ENCODE data around the gene AP3B1. TPM values are rescaled to one million over a fixed set of nuclear protein-coding genes. Genes with fewer than 3 reads are reported as not detected.

AP3B1 gene
- polyA plus RNA-seq, 4 donors: 62.3 to 79.2 (median 73.6) TPM

DNA sequence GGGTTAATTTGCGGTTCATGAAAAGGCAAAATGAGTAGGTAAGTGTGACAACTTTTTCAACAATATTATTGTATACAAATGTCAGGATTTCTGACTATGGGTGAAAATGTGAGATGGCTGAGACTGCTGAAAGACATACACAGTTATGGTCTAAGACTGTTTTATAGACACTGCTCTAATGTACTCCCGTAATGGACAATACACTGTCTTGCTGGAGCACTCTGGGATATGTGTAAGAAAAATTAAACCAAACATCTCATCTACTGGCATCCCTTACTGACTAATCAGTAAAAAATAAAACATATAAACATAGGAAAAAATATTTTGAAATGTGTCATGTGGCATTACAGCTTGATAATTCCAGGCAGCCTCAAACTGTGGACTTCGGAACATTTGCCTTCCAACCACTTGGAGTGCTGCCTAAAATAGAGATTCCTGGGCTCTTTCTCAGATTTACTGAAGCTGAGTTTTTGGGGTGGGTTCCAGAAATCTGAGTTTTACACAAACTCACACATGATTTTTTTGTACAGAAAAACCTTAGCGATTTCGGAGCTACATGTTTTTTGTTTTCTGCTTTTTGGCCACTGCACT is 284.5 kb downstream of the AP3B1 start:
- DNase-seq (ENCODE audit: low read depth in 4 of 4, low spot score in 2 of 4): no peak

DNA sequence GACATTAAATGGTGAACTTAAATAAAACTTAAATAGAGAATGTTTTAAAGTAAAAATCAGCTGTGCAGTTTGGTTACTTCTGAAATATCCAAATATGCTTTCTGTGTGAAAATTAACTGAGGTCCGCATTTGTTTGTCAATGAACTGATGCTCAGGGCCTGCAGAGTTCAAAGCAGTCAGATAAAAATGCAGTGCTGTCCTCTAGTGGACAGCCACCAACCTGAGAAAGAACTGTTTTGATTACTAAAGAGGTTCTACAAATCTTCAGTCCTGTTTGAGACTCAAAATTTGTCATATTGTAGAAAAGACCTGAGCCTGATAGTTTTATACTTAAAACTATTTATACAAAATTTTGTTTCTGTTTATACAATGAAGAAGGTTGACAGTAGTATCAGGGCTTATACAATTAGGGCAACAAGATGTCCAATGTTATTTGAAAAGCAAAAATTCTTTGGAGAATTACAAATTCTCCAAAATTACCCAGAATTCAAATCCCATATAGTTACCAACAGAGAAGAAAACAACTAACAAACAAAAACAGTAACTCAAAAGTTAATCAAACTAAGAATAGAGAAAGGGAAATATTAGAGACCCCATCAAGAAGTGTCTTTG is 286.0 kb downstream of the AP3B1 start:
- DNase-seq (ENCODE audit: low read depth in 4 of 4, low spot score in 2 of 4): peak in 1 of 4 donors; percentile 25

DNA sequence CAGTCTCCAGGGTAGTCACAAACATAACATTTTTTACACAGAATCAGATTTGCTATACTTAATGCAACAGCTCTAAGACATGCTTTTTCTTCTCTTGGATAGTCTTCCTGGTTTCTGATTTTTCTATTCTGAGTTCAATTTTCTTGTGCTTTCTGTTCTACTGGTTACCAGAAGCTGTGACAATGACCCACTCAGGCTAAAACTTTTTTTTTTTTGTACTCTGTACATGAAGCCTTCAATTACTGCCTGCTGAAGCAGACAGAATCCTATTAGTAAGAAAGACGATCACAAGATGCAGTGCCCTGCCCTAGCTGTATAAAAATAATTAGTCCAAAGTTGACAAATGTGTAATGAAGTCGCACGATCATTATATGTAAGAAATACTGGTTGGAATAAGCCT is 287.3 kb downstream of the AP3B1 start:
- no peak for DNase-seq (ENCODE audit: low read depth in 4 of 4, low spot score in 2 of 4)

DNA sequence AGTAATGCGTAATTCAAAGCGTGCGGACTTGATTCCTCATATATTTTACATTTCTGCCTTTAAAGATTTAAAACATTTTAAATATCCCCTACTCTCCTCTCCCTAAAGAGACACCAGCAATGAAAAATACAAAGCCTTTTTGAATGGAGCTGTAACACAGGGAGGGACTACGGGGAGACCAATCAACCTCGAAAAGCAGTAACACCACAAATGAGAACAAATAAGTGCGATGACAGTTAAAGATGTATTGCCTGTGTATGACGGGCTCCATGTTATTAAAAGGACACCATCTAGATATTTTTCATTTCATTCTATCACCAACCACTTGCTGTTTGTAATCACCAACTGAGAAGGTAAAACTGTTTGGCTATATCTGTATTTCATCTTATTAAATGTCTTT is 288.0 kb downstream of the AP3B1 start:
- DNase-seq (ENCODE audit: low read depth in 4 of 4, low spot score in 2 of 4): no peak

DNA sequence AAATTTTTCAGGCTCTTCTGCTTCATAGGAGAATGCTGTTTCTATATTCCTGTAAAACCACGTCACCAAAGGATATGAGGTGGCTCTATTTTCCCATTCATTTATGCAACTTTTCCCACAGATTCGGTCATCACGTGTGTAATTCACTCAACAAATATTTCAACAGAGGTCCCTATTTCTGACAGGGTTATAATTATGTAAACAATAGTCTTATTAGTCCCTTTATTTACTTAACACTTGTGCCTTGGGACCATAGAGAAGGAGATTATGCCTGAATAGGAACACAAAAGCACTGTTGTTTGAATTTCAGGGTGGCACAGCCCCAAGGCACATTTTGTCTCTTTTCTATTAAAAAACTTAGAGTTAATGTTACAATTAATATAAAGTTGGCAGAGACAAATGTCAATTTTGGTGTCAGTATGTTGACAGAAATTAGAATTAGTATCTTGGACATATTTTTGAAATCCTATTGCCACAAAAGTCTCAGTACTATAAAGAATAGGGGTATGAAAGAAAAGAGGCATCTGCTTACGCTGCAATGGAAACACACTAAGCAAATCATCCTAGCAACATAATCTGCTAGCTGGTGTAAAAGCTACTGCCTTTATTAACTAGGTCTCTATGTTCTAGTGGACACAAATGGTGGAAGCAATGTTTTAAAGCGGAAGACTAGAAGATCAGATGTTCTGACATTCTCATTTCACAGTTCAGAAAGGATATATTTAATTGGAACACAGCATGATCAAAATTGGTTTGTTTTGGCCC is 289.3 kb downstream of the AP3B1 start:
- DNase-seq (ENCODE audit: low read depth in 4 of 4, low spot score in 2 of 4): no peak

DNA sequence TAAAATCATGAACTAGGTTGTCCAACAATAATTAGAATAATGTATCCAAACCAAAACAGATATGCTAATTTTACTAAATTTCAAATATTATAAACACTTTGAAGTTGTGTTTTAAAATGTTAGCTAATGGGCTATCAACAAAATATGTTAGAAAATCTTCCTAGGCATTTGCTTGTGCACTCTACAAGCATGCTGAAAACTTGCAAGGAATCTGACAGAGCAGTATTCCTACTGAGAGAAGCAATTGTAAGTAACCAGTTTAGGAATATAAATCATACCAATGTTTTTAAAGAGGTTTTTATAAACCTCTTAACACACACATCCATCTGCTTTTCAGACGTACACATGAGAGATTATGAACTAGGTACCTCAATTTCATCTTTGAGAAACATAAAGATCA is 289.9 kb downstream of the AP3B1 start:
- DNase-seq (ENCODE audit: low read depth in 4 of 4, low spot score in 2 of 4): no peak

DNA sequence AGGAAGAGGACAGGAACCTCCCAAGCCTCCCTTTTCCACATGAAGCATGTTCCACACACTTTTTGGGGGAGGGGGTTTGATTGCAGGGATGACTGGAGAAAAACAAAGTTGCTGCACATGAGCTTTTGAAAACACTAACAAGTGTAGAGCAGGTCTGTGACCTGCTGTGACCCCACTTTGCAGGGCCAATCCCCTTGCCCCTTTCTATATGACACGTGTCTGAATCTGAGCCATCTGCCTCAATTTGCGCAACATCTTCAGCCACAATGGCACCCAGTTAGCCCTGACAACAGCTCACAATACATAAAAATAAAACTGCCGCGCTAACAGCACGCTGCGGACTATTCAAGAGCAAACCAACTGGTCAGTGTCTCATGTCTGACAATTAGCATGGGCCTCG is 290.6 kb downstream of the AP3B1 start:
- no peak for DNase-seq (ENCODE audit: low read depth in 4 of 4, low spot score in 2 of 4)

DNA sequence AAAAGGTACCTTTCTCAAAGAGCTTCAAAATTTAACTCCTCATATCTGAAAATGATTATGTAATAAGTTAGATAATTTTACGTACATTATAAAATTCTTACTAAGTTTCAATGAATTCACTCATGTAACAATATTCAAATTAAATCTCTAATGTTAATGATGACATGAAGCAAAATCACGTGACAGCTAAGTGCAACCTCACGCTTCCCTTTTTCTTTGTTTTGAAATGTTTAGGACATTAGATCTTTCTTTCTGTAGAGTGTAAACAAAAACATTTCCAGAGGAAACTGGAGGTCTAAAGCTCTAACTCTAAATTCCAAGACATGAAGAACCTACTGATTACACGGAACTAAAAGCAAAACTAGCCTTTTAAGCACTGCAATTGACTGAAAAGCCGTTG is 291.0 kb downstream of the AP3B1 start:
- DNase-seq (ENCODE audit: low read depth in 4 of 4, low spot score in 2 of 4): no peak

DNA sequence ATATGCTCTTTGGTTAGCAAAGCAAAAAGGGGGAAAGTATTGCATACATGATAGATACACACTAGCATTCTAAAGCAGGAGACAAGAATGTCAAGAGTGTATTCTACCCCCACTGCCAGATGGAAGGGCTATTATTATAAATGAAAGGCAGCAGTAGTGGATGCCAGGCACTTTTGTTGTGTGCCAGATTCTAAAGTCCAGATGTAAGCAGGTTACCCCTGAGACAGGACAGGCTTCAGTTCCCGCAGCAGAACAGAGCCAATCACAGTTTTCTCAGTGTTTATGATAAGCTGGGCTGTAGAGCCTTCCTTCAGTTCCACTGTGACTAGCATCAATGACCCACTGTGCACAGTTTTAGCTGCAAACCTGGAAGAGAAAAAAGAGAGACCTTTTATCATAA is 291.8 kb downstream of the AP3B1 start:
- no peak for DNase-seq (ENCODE audit: low read depth in 4 of 4, low spot score in 2 of 4)

DNA sequence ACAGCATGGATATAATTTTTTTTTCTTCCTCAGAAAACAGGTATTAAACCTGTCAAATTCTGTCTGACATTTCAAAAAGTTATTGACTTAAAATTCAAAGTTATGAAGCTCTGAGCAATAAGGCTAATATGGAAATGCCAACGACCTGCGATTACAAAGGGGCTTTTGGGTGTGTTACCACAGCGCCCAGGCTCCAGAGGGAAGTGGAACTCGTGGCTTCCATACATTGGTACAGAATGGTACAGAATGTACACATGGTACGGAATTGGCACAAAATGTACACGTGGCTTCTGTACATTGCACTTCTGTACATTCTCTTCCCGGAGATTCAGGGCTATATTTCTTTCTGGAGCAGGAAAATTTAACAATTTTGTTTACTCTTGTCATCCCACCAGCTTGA is 293.3 kb downstream of the AP3B1 start:
- DNase-seq (ENCODE audit: low read depth in 4 of 4, low spot score in 2 of 4): no peak

DNA sequence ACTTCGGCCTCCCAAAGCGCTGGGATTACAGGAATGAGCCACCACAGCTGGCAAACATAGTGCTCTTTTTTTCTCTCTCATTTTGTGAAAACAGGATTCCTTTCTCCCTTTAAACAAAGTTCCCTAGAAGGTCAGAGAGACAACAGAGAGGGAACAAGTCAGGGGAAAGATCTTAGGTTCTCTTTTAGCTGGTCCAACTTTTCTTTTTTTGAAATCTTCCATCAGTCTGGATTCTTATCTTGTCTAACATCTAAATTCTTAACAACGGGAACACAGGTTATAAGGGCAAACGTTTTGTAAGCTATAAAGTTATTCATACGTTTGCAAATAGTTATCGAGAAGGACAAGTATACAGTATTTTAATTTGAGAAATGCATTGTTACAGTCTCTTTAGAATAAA is 294.3 kb downstream of the AP3B1 start:
- DNase-seq (ENCODE audit: low read depth in 4 of 4, low spot score in 2 of 4): no peak

DNA sequence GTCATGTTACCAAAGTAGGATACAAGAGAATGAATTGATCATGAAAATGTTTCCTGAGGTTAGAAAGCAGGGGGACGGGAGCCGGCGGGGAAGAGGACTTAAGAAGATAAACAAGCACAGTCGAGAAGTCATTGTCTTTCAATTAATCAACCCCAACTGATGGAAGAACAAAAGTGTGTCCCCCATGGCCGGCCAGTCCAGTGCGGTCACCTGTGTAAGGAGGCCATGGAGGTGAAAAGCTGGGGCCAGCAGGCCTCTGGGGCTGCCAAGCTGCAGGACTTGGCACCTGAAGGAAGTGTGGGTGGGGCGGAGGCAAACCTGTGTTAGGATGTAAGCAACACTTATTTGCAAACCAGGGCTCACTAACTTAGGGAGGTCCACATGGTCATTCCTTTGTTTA is 295.1 kb downstream of the AP3B1 start:
- no peak for DNase-seq (ENCODE audit: low read depth in 4 of 4, low spot score in 2 of 4)

DNA sequence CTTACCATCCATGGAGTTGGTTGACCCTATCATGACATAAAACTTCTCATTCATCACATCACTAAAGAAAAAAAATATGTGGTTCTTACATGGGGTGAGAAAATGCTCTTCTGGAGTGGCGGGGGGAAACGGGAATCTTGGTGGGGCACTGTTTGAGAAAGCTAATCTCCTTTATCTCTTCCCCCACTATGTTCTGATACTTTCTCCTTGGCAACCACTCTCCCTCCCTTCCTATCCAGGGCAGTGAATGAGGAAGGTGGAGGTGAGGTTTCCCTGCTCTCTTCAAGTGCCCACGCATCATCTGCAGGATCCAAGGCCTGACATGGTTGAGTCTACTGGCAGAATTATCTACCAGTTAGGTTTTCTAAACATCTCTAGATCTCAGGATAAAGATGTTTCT is 297.6 kb downstream of the AP3B1 start:
- no peak for DNase-seq (ENCODE audit: low read depth in 4 of 4, low spot score in 2 of 4)

DNA sequence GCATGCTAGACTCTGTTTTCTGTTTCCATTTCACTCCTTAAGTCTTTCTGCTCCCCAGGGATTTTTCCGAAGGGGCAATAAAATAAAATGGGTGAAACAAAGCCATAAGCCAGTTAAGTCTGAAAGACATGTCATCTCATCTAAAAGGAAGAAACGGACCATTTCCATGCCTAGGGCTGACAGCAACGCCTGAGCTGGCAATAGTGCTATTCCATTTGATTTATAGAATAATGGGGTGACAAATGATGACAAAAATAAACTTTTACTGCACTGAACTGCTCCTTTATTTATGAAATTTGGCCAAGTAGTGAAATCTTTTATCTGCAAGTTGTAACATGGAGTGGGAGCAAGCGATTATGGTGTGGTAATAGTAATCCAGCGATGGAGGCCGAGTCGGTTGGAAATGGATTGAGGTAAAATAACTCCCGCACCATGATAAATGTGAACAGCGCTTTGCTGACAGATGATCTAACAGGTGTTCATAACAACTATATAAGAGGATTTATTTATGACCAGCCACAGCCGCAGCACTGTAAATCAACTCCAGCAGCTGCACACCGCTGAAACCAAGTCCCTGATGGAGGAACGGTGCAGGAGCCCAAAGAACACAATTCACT is 298.6 kb downstream of the AP3B1 start:
- no peak for DNase-seq (ENCODE audit: low read depth in 4 of 4, low spot score in 2 of 4)

DNA sequence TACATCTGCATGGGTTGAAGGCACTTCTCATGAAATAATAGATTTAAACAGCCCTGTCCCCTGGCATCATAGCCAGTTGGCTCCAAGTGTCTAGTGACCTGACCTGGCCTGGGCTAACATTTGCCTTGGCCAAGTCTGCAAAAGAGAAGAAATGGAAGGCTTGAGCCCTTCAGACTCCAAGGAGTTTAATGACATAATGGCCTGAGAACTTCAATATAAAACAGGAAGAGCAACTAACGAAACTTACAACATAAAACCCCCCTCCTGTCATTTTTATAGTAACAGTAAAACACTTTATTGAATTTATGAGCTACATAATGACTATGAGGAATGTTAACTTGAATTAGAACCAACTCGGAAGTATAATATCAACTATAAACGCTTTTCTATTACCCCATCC is 299.6 kb downstream of the AP3B1 start:
- no peak for DNase-seq (ENCODE audit: low read depth in 4 of 4, low spot score in 2 of 4)

DNA sequence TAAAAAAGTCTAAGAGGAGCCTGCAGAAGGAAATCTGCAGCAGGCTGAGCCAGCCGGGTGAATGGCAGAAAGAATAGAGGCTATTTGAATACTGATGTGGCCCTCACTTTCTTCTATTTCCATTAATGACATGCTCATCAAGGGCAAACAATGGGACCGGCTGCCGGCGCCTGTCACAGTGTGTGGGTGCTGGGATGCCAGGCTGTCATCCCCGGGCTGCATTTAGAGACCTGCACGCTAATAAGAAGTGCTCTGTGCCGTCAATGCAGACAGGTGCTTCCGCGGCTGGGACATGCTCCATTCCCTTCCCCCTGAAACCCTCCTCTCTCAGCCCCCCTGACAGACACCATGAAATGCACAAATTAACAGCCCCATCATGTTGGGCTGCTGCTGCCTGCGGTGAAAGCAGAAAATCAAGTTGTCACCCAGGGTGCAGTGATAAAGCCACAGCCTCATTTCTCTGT is 300.6 kb downstream of the AP3B1 start:
- no peak for DNase-seq (ENCODE audit: low read depth in 4 of 4, low spot score in 2 of 4)

DNA sequence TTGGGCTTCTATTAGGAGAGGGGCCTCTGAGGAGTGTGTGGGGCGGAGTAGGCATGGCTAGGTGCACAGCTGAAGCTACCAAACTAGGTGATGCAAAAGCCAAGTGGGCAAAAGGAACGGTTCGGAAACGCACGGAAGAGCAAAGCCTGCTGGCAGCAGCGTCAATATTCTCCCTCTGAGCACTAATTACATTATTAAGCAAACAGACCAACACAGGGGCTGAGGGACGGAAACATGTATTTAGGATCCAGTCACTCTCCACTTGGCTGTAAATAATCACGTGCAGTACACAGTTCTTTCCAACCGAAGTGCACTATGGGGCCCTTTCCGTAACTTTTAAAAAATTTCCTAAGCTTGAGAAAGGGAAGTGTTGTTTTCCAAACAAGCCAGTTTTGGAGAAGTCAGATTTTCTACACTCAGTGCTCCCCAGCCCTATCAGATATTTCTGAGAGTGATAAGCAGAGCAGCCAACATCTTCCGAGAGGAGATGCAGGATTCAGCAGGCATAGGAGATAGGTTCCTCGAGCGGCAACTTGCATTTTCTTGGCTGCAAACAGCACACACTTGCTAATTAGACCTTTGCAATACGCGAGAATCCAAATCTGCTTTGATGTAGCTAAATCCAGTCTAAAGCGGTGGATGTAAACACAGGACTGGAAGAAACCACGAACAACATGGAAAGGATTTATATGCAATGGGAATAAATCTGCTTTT is 301.2 kb downstream of the AP3B1 start:
- DNase-seq (ENCODE audit: low read depth in 4 of 4, low spot score in 2 of 4): no peak

DNA sequence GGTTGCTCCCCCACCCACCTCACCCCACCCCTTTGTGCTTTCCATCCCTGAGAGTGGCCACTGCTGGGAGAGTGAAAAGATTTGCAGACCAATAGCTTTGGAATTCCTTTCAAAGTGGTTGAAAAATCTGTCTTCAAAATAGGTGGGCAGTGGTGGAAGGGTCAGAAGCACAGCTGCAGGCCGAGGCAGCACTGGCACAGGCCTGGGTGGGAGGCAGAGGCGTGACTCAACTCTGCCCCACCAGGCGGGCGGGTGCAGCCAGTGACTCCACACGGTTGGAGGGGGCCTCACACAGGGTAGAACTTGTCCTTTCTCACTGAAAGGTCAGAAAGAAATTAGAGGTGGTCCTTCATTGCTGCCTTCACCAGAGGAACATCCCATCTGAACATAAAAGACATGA is 303.4 kb downstream of the AP3B1 start:
- no peak for DNase-seq (ENCODE audit: low read depth in 4 of 4, low spot score in 2 of 4)

DNA sequence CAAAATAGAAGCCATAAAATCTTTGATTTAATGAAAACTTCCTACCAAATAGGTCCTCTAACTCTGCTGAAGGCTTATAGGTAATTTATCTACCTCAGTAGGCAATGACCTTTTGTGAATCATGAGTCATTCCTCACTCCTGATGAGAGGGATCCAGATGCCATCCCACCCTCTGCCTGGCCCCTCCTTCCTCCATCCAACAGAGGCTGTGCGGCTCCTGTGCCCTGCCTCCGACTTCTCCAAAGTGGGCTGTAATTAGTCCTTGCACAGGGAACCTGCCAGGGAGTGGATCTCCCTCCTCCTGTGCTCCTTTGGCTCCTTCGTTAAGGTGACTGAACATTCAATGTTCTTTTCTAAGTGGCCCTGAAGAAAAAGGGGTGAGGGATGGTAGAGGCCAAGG is 304.5 kb downstream of the AP3B1 start:
- DNase-seq (ENCODE audit: low read depth in 4 of 4, low spot score in 2 of 4): no peak

DNA sequence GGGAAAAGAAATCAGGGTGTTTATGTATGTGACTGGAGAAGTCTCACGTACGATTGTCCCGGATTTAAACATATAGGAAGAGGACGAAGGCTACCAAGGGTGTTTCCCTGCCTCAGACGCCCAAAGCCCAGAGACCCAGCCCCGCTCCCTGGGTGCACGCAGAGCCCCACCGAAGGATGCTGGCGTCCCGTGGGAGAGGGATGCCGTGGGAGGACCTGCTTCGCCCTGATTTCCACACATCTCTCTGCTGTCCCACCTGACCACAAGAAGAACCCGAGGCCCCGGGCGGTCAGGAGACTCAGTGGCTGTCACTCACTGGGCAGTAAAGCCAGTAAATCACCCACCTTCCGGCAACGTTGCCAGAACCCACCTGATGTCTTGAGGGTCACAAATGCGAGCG is 306.5 kb downstream of the AP3B1 start:
- DNase-seq (ENCODE audit: low read depth in 4 of 4, low spot score in 2 of 4): no peak

DNA sequence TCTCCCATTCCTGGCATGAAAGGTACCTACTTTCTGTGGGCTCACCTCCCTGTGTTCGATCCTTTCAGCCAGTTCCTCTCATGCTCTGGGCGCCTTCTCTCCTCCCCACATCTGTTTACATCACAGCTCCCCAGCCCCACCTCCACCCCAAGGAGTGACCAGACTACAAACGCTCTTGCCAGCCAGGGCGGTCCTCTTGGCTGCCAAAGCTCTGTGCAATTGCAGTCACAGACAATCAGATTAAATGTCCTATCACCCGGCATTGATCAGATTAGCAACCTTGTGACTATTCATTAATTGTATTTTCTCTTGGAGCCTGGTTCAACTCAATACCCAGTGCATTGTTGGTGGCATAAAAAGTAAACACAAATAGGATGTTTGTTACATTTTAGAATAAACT is 307.2 kb downstream of the AP3B1 start:
- DNase-seq (ENCODE audit: low read depth in 4 of 4, low spot score in 2 of 4): no peak
